BJ (cell line): ENCODE results near the gene C6orf132. TPM values are rescaled to one million over a fixed set of nuclear protein-coding genes. Genes with fewer than 3 reads are reported as not detected.
"Not testable (repeated sequence)": the region's sequence is repeated elsewhere in the genome, so short reads cannot be mapped to it uniquely, and the experiment has no call there.

Experiments
- CTCF ChIA-PET: fragments of 350-600 bp; formaldehyde crosslinking; extraction: SDS; loops from one replicate; lab custom pipeline; 2021; ENCODE audit warnings: antibody characterized with exemption, inconsistent platforms; lab: Yijun Ruan, JAX
- POLR2A ChIA-PET: fragments of 300-600 bp; sonication (Branson Sonifier 250); formaldehyde crosslinking; extraction: SDS; loops from one replicate; lab custom pipeline; 2021; ENCODE audit warnings: antibody characterized with exemption; lab: Charles Lee
- DNase-seq: peaks from one replicate; pipeline ENCODE4 v3.0.0-alpha.2; 2011; ENCODE audit warnings: low read depth
- H3K27me3 ChIP-seq: 2 replicates; pipeline ENCODE4 v1.6.0; 2011; ENCODE audit warnings: low read length; ENCODE audit not compliant: control insufficient read depth, insufficient read depth
- H3K36me3 ChIP-seq: 2 replicates; pipeline ENCODE4 v1.5.1; 2011; ENCODE audit warnings: low read length; ENCODE audit not compliant: control insufficient read depth, insufficient read depth
- H3K4me3 ChIP-seq: 2 replicates; pipeline ENCODE4 v1.5.1; 2011; ENCODE audit warnings: low read depth, mild to moderate bottlenecking, control low read depth, low read length
- polyA plus RNA-seq: library from polyadenylated mRNA; depleted of rRNA; stranded (reverse); fragments of >200 nt; gene quantifications from 2 replicates; pipeline ENCODE4 v1.2.3, GENCODE V29; 2011
- TF ChIP-seq, protein P1 (sequence below): IDR thresholded peaks from 2 replicates; pipeline ENCODE4 v1.5.1; 2011; ENCODE audit warnings: low read depth, mild to moderate bottlenecking, control low read depth, inconsistent platforms, low read length, moderate library complexity; ENCODE audit not compliant: insufficient read depth

Gene C6orf132
- polyA plus RNA-seq, 1 experiment = 0.70 TPM

DNA sequence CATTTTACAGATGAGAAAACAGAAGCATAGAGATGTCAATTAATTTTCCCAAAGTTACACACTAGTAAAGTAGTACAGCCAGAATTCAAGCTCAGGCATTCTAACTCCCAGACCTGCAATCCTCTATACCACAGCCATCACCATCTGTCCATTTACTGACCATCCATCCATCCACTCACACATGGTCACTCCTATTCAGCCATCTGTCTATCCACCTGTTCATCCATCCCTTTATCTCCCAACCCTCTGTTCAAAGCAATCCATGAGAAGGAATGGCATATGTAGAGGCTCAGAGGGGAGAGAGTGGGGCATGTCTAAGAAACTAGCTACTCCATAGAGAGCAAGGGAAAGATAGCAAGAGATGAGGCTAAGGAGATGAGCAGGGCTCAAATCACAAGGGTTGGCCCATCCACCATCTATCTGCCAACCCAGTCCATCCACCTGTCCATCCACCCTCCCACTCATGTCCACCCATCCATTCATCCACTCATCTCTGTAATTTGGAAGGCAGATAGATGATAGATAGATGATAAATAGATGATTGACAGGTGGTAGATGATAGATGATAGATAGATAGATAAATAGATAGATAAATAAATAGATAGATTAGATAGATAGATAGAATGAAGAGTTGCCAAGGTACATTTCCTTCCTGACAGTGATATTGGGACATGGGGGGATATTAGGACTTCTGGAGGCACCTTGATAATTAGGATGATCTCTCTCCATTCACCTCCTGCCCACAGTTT lies 12.2 kb upstream of the C6orf132 start:
- no peak for DNase-seq
- CTCF ChIA-PET = interaction anchor here (0.7 kb wide), 1 partner anchor 11 kb away, joined by 4 read pairs; no protein-coding TSS in a partner anchor
- Histone ChIP-seq H3K36me3 (no peaks in the 10 kb centered on the region), H3K4me3 (no peak overlapping the region), H3K27me3 (peaks cover 5% of the 10 kb centered on the region)
- POLR2A ChIA-PET = no interaction called here
- TF ChIP-seq, protein P1, sequence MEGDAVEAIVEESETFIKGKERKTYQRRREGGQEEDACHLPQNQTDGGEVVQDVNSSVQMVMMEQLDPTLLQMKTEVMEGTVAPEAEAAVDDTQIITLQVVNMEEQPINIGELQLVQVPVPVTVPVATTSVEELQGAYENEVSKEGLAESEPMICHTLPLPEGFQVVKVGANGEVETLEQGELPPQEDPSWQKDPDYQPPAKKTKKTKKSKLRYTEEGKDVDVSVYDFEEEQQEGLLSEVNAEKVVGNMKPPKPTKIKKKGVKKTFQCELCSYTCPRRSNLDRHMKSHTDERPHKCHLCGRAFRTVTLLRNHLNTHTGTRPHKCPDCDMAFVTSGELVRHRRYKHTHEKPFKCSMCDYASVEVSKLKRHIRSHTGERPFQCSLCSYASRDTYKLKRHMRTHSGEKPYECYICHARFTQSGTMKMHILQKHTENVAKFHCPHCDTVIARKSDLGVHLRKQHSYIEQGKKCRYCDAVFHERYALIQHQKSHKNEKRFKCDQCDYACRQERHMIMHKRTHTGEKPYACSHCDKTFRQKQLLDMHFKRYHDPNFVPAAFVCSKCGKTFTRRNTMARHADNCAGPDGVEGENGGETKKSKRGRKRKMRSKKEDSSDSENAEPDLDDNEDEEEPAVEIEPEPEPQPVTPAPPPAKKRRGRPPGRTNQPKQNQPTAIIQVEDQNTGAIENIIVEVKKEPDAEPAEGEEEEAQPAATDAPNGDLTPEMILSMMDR = no peak

DNA sequence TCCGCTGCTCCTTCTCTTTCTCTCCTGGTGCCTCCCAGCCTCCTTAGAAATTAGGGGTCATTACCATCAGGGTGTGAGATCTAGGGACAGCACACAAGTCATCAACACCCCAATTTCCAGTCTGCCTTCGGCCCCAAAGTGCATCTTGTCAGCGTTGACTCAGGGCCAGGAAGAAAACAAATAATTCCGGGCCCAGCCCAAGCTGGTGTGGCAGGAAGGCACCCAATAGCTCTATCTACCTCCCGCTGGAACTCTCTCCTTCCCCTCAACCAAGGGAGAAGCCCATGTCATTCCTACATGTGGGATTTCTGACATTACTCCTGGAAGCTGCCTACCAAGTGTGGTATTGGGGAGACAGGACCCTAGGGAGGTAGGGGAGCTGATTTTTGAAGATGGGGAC lies 11.5 kb upstream of the C6orf132 start:
- ChIA-PET POLR2A (no interaction called here), CTCF (interaction anchor here (0.7 kb wide), 1 partner anchor 12 kb away, joined by 4 read pairs; no protein-coding TSS in a partner anchor)
- DNase-seq = no peak
- TF ChIP-seq, protein P1 = no peak
- Histone ChIP-seq H3K36me3 (no peaks in the 10 kb centered on the region), H3K4me3 (no peak overlapping the region), H3K27me3 (peaks cover 5% of the 10 kb centered on the region)

DNA sequence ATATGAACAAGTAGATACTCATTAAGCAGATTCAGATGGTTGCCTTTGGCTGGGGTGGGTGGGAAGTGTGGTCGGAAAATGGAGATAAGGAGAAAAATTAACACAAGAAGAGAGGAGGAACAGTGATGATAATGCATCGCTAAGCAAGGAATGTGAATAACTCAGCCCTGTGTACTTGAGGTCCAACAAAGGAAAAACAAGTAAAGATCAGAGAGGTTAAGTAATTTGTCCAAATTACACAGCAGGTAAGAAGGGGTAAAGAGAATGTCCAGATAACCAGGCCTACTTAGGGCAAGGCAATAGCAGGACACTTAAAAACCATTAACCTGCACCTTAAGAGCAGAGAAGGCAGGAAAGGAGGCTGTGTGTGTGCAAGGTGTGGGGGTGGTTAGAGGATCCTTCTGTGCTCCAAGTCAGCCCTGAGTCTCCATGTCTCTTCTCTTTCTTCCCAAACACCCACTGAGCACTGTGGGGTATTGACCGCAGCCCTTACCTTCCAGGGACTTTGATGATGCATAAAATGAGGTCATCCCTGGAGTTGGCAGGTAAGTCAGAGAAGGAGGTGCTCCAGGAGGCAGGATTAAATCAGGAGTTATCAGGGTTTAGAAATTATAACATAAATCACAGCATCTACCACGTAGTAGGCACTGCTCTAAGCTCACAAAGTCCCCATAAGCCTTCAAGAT lies 10.3 kb upstream of the C6orf132 start:
- DNase-seq, H3K27me3 ChIP-seq, H3K4me3 ChIP-seq, H3K36me3 ChIP-seq, POLR2A ChIA-PET, CTCF ChIA-PET: not testable (repeated sequence)

DNA sequence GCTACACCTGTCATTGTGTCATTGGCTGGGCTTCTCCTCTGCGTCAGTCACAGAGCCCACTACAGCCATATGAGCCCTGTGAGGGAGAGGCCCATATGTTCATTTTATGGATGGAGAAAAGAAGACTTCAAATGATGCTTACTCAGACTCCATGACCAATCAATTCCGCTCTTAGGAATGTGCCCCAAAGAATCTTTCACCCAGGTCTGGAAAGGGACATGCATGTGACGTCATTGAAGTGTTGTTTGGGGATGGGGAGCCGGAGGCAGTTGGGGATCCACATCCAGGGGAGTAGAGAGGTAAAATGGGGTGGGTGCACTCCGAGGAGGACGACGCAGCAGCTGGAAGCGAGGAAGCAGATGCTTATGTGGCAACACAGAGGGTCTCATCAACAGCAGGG lies 9.6 kb upstream of the C6orf132 start:
- H3K27me3 ChIP-seq = peaks cover 5% of the 10 kb centered on the region
- TF ChIP-seq, protein P1 = no peak
- CTCF ChIA-PET = no interaction called here
- POLR2A ChIA-PET = no interaction called here
- H3K36me3 ChIP-seq = no peaks in the 10 kb centered on the region
- H3K4me3 ChIP-seq = no peak overlapping the region
- no peak for DNase-seq

DNA sequence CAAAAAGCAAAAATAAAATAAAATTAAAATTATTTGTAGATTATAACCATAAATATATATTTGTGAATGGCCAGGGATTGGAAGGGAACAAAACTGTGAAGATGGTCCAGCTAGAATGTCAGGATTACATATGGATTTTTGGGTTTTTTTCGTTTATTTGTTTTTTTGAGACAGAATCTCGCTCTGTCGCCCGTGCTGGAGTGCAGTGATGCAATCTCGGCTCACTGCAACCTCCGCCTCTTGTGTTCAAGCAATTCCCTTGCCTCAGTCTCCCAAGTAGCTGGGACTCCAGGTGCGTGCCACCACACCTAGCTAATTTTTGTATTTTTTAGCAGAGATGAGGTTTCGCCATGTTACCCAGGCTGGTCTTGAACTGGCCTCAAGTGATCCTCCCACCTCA lies 7.8 kb upstream of the C6orf132 start:
- DNase-seq = no peak
- Histone ChIP-seq H3K27me3 (peaks cover 5% of the 10 kb centered on the region), H3K36me3 (no peaks in the 10 kb centered on the region), H3K4me3 (no peak overlapping the region)
- ChIA-PET POLR2A (no interaction called here), CTCF (interaction anchor here (1.1 to 1.3 kb wide), 2 partner anchors 32 to 74 kb away, joined by 3 read pairs; no protein-coding TSS in a partner anchor)
- TF ChIP-seq, protein P1 = no peak
